ENCODE measurements around the gene CACNB2.

The CACNB2 gene

DNA sequence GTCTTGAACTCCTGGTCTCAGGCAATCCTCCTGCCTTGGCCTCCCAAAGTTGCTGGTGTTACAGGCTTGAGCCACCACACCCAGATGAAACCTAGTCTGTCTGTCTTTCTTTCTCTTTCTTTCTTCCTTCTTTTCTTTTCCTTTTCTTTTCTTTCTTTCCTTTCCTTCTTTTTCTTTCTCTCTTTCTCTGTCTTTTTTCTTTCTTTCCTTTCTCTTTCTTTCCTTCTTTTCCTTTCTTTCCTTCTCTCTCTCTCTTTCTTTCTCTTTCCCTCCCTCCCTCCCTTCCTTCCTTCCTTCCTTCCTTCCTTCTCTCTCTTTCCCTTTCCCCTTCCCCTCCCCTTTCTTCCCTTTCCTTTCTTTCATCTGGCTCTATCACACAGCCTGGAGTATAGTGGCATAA, 185.2 kb downstream of the CACNB2 start:
- H3K4me1 Mint-ChIP-seq (ENCODE audit: low read depth), result no peaks in the 10 kb centered on the region
- no peaks in the 10 kb centered on the region for H3K27me3 Mint-ChIP-seq
- no peaks in the 10 kb centered on the region for H3K9me3 Mint-ChIP-seq
- no peak overlapping the region for H3K4me3 Mint-ChIP-seq
- no peaks in the 10 kb centered on the region for H3K36me3 Mint-ChIP-seq (ENCODE audit: low read depth)
- no peak overlapping the region for H3K27ac Mint-ChIP-seq
- DNase-seq, result no peak

DNA sequence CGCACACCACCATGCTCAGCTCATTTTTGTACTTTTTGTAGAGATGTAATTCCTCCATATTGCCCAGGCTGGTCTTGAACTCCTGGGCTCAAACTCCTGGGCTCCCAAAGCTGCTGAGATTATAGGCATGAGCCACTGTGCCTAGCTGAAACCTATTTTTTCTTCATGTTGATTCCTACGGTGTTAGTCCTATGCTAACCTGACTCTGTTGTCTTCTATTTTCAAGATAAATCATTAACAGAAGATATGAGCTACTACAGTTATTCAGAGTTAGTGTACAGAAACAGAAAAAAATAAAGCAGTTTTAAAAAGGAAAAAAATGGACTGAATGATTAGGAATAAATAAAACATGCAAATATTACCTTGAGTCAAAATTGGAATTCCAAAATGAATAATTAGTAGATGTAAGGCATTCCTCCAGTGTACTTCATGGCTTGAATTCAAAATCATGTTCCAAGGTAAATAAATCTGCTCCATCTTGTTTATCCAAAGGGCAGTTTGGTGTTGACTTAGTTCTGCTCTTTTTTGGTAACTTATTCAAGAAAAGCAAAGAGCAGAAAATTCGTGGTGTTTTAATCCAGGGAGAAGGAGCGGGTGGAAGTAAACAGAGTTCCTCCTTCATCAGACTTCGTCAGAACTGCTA, 185.8 kb downstream of the CACNB2 start:
- Mint-ChIP-seq H3K9me3 (no peaks in the 10 kb centered on the region), H3K4me1 (ENCODE audit: low read depth) (no peaks in the 10 kb centered on the region)

DNA sequence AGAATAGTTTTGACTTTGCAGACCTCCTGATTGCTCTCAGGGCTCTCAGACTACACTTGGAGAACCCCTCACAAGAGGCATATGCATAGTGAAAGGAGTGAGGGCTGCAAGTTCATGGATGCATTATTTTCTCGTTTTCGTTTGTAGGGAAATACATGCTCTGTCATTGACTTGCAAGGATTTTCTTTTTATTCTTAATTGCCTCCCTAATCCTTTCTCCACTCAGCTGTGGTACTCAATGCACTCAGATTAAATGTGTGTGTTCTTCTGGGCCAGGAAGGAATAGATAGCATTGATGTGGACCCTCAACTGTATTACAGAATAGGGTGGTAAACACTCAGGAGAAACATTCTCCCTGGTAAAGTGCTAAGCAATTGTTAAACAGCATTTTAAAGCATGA, 188.7 kb downstream of the CACNB2 start:
- Mint-ChIP-seq H3K36me3 (ENCODE audit: low read depth) (no peaks in the 10 kb centered on the region), H3K27me3 (no peaks in the 10 kb centered on the region), H3K9me3 (no peaks in the 10 kb centered on the region), H3K27ac (no peak overlapping the region), H3K4me1 (ENCODE audit: low read depth) (no peaks in the 10 kb centered on the region), H3K4me3 (no peak overlapping the region)
- DNase-seq, result no peak

More for the DNA sequence above, 185.8 kb downstream of the CACNB2 start:
- H3K36me3 Mint-ChIP-seq (ENCODE audit: low read depth), result no peaks in the 10 kb centered on the region
- H3K27me3 Mint-ChIP-seq, result no peaks in the 10 kb centered on the region
- DNase-seq, result no peak
- H3K27ac Mint-ChIP-seq, result no peak overlapping the region
- no peak overlapping the region for H3K4me3 Mint-ChIP-seq

DNA sequence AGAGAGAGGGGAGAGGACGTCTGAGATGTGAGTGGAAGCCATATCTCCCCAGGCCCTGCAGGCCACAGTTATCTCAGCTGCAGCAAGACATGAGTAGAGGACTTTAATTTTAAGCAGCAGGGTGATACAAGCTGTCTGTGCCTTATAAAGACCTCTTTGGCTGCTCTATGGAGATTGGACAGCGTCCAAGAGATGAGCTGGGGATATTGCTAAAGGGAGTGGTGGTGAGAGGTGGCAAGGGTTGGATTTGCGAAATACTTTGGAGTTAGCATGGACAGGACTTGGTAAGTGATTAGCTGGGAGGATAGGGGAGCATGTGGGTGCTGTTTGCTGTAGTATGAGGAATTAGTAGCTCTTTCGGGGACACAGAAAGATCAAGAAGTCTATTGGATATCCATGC, 191.8 kb downstream of the CACNB2 start:
- DNase-seq, result no peak
- H3K27ac Mint-ChIP-seq, result no peak overlapping the region
- H3K36me3 Mint-ChIP-seq (ENCODE audit: low read depth), result no peaks in the 10 kb centered on the region
- no peaks in the 10 kb centered on the region for H3K4me1 Mint-ChIP-seq (ENCODE audit: low read depth)
- H3K9me3 Mint-ChIP-seq, result no peaks in the 10 kb centered on the region
- no peak overlapping the region for H3K4me3 Mint-ChIP-seq
- H3K27me3 Mint-ChIP-seq, result no peaks in the 10 kb centered on the region

DNA sequence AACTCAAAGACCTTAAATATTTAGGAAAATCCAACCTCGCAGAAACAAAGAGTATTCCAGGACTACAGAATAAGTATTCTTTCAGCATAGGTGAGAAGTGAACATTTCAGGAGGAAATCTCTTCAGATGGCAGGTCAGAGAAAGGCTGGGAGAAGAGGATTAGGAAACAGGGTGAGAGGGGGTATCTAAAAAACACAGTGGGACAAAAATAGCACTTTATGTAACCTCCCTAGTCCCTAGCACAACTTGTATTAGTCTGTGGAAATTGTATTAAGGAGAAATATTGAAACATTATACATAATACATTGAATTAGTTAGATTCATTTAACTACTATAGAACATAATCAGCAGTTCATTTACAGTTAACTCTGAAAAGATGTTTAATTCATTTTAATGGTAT, 192.3 kb downstream of the CACNB2 start:
- no peaks in the 10 kb centered on the region for H3K36me3 Mint-ChIP-seq (ENCODE audit: low read depth)
- H3K9me3 Mint-ChIP-seq, result no peaks in the 10 kb centered on the region
- no peak for DNase-seq
- no peak overlapping the region for H3K27ac Mint-ChIP-seq
- H3K4me3 Mint-ChIP-seq, result no peak overlapping the region
- H3K4me1 Mint-ChIP-seq (ENCODE audit: low read depth), result no peaks in the 10 kb centered on the region
- no peaks in the 10 kb centered on the region for H3K27me3 Mint-ChIP-seq

DNA sequence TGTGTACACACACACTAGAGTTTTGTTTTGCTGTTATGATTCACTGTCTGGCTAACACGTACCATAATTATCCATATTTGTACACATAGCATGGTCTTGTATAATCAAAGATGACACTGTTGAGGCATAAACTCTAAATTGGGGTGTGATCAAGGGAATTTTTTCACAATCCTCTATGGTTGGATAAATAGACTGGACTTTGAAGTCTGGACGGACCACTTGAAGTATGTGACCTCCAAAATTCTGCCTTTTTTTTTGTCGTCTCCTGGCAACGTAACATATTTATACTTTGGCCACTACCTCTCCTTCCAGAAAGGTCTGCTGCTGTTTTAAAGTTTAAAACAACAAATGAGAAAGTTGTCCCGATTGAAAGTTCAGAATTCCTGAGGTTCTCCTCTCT, 193.4 kb downstream of the CACNB2 start:
- no peaks in the 10 kb centered on the region for H3K36me3 Mint-ChIP-seq (ENCODE audit: low read depth)
- H3K27me3 Mint-ChIP-seq, result no peaks in the 10 kb centered on the region
- H3K4me1 Mint-ChIP-seq (ENCODE audit: low read depth), result no peaks in the 10 kb centered on the region
- no peaks in the 10 kb centered on the region for H3K9me3 Mint-ChIP-seq
- no peak overlapping the region for H3K27ac Mint-ChIP-seq
- H3K4me3 Mint-ChIP-seq, result no peak overlapping the region
- DNase-seq, result no peak

DNA sequence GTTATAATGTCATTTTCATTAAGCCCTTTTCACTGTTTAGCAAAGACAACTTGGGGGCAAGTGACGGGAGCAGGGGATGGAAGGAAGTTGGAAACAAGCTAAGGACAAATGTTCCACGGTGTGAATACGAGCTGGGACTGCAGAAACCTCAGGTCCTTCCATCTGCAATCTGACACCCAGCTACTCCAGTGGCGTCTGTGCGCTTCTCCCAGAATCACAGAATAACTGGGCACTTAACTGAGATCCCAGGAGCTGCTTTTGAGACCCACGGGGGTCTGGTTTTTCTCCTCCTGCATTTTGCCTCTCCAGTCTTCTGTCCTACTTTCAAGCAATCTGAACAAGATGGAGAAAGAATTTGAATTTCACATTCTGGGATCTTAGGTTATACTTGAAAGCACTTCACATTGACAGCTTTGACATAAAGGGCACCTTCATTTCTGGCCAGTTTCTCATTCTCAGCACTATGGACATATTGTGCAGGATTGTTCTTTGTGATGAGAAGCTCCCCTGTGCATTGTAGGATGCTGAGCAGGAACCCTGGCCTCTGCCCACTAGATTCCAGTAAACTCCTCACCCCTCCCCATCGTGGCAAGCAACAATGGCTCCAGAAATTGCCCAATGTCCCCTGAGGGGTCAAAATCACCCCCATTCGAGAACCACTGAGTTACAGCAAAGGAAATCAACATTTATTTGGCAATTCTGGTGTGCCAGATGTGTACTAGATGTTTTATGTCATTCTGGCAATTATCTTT, 194.1 kb downstream of the CACNB2 start:
- Mint-ChIP-seq H3K27ac (no peak overlapping the region), H3K4me1 (ENCODE audit: low read depth) (no peaks in the 10 kb centered on the region), H3K9me3 (no peaks in the 10 kb centered on the region), H3K4me3 (no peak overlapping the region), H3K36me3 (ENCODE audit: low read depth) (no peaks in the 10 kb centered on the region), H3K27me3 (no peaks in the 10 kb centered on the region)
- DNase-seq, result no peak

DNA sequence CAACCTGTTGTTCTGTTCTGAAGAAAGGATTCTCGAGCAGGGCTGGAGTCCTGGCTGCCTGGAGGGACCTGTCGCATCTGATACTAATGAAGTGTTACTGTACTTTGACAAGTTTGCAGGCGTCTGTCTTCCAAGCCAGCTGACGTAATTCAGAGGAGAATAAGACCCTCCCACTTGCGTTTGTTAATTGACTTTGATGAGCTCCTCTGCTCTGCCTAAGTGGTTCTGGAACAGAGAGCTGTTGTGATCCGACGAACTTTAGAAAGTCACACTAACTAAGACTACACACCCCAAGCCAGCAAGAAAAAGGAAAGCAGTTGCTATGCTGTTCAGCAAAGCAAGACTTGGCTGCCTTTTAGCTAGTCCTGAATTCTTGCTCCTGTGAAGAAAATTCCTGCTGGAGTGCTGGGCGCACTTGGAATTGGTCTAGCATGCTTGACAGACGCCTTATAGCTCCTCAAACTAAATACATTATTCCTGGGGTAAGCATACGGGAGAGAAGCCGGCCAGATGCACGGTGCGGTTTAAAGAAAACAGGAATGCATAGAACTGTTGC, 200.3 kb downstream of the CACNB2 start:
- Mint-ChIP-seq H3K27ac (no peak overlapping the region), H3K4me1 (ENCODE audit: low read depth) (no peaks in the 10 kb centered on the region), H3K27me3 (no peaks in the 10 kb centered on the region), H3K4me3 (no peak overlapping the region), H3K36me3 (ENCODE audit: low read depth) (no peaks in the 10 kb centered on the region), H3K9me3 (no peaks in the 10 kb centered on the region)
- DNase-seq, result no peak

DNA sequence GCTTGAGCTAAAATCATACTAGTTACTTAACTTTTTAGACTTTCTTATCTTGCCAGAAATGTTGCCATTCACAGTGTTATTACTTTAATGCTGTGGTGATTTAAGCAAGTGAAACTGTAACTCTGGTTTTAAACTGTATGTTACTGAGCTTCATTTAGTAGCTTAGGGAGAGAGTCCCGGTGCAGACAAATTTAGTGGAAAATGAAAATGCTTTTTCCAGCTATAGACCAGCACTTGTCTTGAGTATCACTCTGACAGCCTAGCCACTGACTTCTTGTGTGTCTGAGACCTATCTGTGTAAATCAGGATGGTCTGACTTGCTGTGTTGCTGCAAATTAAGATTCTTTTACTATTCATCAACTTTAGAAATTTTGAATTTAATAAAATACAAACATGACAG, 200.8 kb downstream of the CACNB2 start:
- Mint-ChIP-seq H3K36me3 (ENCODE audit: low read depth) (no peaks in the 10 kb centered on the region), H3K4me3 (no peak overlapping the region), H3K27ac (no peak overlapping the region), H3K27me3 (no peaks in the 10 kb centered on the region), H3K9me3 (no peaks in the 10 kb centered on the region), H3K4me1 (ENCODE audit: low read depth) (no peaks in the 10 kb centered on the region)
- no peak for DNase-seq

DNA sequence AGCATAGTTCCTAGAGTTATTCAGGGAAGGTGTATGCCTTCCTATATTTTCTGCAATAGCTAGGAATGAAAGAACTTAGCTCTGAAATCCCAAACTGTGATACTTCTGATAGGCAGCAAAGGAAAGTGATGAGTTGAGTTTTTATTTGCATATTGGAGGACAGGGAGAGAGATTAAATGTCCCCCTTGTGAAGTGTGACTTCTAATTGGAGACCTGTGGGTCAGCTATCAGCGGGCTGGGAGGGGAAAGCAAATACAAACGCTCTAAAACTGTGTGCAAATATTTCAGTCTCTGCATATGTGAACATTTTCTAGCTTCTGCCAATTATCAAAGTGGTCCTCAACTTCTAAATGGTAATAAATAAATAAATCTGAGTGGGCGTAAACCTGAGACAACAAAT, 203.3 kb downstream of the CACNB2 start:
- H3K4me1 Mint-ChIP-seq (ENCODE audit: low read depth), result no peaks in the 10 kb centered on the region
- H3K9me3 Mint-ChIP-seq, result no peaks in the 10 kb centered on the region
- no peaks in the 10 kb centered on the region for H3K36me3 Mint-ChIP-seq (ENCODE audit: low read depth)
- no peak for DNase-seq
- no peak overlapping the region for H3K4me3 Mint-ChIP-seq
- no peaks in the 10 kb centered on the region for H3K27me3 Mint-ChIP-seq
- no peak overlapping the region for H3K27ac Mint-ChIP-seq

DNA sequence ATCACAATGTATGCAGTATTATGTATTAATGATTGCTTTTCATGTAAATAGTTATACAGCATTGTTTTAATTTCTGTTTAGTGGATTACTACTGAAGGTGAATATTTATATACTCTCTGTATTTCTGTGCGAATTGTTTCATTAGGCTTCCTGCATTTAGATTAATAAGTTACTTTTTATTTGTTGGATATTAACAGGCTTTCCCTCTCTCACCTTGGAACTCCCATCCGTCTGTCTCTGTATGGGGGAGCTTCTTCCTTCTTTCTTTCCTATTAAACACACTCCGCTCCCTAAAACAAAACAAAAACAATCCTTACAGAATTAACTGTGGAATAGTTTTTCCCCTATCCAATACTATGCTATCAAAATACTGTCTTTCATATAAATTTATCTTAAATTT, 205.1 kb downstream of the CACNB2 start:
- Mint-ChIP-seq H3K27ac (no peak overlapping the region), H3K27me3 (no peaks in the 10 kb centered on the region), H3K36me3 (ENCODE audit: low read depth) (no peaks in the 10 kb centered on the region), H3K4me3 (no peak overlapping the region), H3K9me3 (no peaks in the 10 kb centered on the region), H3K4me1 (ENCODE audit: low read depth) (no peaks in the 10 kb centered on the region)
- DNase-seq, result no peak

DNA sequence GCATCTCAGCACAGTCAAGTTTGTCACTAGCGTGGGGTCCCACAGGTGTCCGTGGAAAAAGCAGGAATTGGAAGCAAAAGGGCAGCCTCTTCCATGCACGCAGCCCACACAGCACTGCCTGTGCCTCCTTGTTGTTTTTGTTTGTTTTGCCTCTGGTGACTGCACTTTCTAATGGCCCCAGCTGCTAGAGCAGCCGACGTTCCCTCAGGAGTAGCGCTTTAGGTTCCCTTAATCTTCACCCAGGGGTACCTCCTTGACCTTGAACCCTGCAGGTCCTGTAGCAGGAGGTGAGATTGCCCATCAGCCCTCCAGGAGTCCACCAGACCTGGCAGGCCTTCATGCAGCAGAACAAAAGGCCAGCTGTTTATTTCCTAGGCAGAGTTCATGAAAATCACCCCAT, 210.1 kb downstream of the CACNB2 start:
- Mint-ChIP-seq H3K36me3 (ENCODE audit: low read depth) (no peaks in the 10 kb centered on the region), H3K4me3 (no peak overlapping the region), H3K27ac (no peak overlapping the region), H3K9me3 (no peaks in the 10 kb centered on the region), H3K4me1 (ENCODE audit: low read depth) (no peaks in the 10 kb centered on the region), H3K27me3 (no peaks in the 10 kb centered on the region)
- DNase-seq, result no peak

DNA sequence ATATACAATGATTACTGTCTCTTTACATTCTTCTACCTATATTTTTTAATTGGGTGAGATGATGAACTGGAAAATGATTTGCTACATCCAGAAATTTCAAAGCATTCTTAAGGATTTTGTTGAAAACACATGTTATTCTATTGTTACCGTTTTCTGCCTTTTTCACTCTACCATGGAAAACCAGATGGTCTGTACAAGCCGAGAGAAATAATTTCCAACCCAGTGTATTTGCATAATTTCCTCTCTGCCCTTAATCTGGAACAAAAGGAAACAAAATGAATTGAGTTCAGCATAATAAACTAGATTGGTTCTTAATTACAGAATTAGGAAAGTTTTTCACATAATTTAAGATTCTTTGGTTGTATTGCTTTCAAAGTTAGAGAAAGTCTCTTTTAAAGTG, 211.2 kb downstream of the CACNB2 start:
- H3K27me3 Mint-ChIP-seq, result no peaks in the 10 kb centered on the region
- H3K9me3 Mint-ChIP-seq, result no peaks in the 10 kb centered on the region
- H3K4me1 Mint-ChIP-seq (ENCODE audit: low read depth), result no peaks in the 10 kb centered on the region
- H3K36me3 Mint-ChIP-seq (ENCODE audit: low read depth), result no peaks in the 10 kb centered on the region
- no peak for DNase-seq
- H3K27ac Mint-ChIP-seq, result no peak overlapping the region
- H3K4me3 Mint-ChIP-seq, result no peak overlapping the region

DNA sequence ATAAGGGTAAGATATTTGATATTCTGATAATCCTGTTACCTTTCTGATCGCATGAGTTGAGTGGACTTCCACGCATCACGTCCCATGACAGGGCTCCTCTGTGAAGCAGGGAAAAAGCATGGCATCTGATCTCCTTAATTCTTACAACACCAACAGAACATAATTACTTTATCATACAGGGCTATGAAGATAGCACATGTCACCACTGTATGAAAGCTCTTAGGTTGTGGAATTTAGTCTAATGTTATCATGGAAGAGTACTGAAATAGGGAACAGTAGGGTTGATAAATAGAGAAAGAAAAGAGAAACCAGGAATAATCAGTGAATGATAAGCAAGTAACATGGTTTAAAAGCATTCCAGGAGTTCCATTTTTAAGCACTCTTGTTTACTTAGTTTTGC, 212.0 kb downstream of the CACNB2 start:
- no peaks in the 10 kb centered on the region for H3K27me3 Mint-ChIP-seq

DNA sequence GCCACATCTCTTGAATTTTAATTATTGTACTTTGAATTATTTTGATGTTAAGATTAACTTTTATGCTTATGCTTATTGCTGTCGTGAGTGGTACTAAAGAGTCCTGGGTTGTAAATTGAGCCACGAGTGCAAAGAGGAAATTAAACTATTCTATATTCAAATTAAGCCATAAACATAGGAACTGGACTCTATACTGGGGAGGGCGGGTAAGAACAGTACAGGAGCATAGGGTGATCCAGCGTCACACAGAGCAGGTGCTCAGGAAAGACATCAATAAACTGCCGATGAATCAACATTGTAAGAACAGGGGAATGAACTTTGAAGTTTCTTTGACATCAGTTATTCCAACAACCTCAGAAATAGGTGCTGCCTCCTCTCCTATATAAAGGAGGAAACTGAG, 219.6 kb downstream of the CACNB2 start:
- Mint-ChIP-seq H3K9me3 (no peaks in the 10 kb centered on the region), H3K36me3 (ENCODE audit: low read depth) (no peaks in the 10 kb centered on the region), H3K4me1 (ENCODE audit: low read depth) (no peaks in the 10 kb centered on the region), H3K27me3 (no peaks in the 10 kb centered on the region), H3K4me3 (no peak overlapping the region), H3K27ac (no peak overlapping the region)
- DNase-seq, result no peak

More for the DNA sequence above, 212.0 kb downstream of the CACNB2 start:
- Mint-ChIP-seq H3K9me3 (no peaks in the 10 kb centered on the region), H3K27ac (no peak overlapping the region), H3K4me1 (ENCODE audit: low read depth) (no peaks in the 10 kb centered on the region), H3K4me3 (no peak overlapping the region), H3K36me3 (ENCODE audit: low read depth) (no peaks in the 10 kb centered on the region)
- DNase-seq, result no peak

All from activated T-cell treated with anti-CD3 and anti-CD28 coated beads, Interleukin-2, amount 50 U/mL, for 24 hours (primary cell).